ENCODE data around the gene PLD1. TPM values are rescaled to one million over a fixed set of nuclear protein-coding genes. Genes with fewer than 3 reads are reported as not detected.

Gene PLD1
- total RNA-seq, 4 donors from 2014 or later: 52.1 to 88.3 (median 77.4) TPM

DNA sequence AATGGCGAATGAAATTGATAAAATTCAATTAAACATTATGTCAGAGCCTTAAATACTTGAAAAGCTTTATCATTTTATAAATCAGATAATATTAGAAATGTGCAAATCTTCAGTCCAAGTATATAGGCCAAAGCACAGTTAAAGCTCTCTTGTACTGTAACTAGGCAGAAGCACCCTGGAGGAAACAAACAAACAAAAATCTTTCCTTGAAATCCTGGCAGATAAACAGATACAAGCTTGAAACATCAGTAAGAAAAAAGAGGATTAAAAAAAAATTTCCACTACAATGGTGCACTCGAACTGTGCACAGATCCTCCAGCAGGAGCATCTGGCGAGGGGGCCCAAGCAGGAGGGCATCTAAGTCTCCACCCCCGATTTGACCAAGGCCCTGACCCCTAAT is 166.6 kb downstream of the PLD1 start:
- TF ChIP-seq EP300 (IDR thresholded peaks at IDR 0.05; ENCODE audit: low read depth) (no peak), POLR2AphosphoS5 (IDR thresholded peaks at IDR 0.05) (no peak), POLR2A (IDR thresholded peaks at IDR 0.05) (no peak)
- TF ChIP-seq, protein P1, sequence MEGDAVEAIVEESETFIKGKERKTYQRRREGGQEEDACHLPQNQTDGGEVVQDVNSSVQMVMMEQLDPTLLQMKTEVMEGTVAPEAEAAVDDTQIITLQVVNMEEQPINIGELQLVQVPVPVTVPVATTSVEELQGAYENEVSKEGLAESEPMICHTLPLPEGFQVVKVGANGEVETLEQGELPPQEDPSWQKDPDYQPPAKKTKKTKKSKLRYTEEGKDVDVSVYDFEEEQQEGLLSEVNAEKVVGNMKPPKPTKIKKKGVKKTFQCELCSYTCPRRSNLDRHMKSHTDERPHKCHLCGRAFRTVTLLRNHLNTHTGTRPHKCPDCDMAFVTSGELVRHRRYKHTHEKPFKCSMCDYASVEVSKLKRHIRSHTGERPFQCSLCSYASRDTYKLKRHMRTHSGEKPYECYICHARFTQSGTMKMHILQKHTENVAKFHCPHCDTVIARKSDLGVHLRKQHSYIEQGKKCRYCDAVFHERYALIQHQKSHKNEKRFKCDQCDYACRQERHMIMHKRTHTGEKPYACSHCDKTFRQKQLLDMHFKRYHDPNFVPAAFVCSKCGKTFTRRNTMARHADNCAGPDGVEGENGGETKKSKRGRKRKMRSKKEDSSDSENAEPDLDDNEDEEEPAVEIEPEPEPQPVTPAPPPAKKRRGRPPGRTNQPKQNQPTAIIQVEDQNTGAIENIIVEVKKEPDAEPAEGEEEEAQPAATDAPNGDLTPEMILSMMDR (IDR thresholded peaks at IDR 0.05): no peak
- intact Hi-C loops (cut with DNase I; ENCODE audit: low total_unique reads): loop anchor here (10.0 kb wide), 1 partner anchor 131 kb away; no protein-coding TSS in a partner anchor
- no peaks in the 10 kb centered on the region for H3K4me1 ChIP-seq
- no peak for DNase-seq
- in situ Hi-C loops (cut with MboI; ENCODE audit: low pct_ligation_motif_present in 1 of 4, low pct_unique_long_range_greater_than_20kb in 1 of 4, low sequenced_read_pairs in 3 of 4): loop anchor here in 2 of 4 donors (10.0 to 25.0 kb wide), 2 partner anchors 131 to 194 kb away; partner anchors contain the start of gene TMEM212 (in 1 of the 2)
- H3K36me3 ChIP-seq: peaks cover 0 to 4% (median 0%) of the 10 kb centered on the region in 4 donors
- H3K27ac ChIP-seq: no peak overlapping the region
- no peaks in the 10 kb centered on the region for H3K27me3 ChIP-seq
- 85% methylated on average over 4 of the region's 4 CpGs for WGBS, 2 donors (ENCODE audit: low coverage in 1 of 2)
- no peak overlapping the region for H3K4me3 ChIP-seq
- no peaks in the 10 kb centered on the region for H3K9me3 ChIP-seq

DNA sequence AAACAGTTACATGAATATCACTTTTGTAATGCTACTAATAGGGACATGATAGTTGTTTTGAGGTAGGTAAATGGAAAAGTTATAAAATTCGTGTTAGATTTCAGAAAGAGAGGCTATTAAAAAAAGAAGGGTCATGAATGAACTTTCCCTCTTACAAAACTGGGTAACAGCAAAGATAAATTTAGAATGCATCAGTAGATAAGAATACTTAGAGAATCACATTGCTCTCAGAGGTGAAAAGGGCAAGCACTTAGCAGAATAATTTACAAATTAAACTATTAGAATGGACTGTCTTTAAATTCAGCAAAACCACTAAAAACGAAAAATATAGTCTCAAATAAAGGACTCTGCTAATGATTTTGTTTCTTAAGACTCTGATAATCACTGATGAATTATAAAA is 167.2 kb downstream of the PLD1 start:
- Histone ChIP-seq H3K27me3 (no peaks in the 10 kb centered on the region), H3K4me3 (no peak overlapping the region), H3K36me3 (peaks cover 0 to 11% (median 0%) of the 10 kb centered on the region in 4 donors), H3K4me1 (no peaks in the 10 kb centered on the region), H3K9me3 (no peaks in the 10 kb centered on the region), H3K27ac (no peak overlapping the region)
- intact Hi-C loops (cut with DNase I; ENCODE audit: low total_unique reads): loop anchor here (10.0 kb wide), 1 partner anchor 132 kb away; no protein-coding TSS in a partner anchor
- DNase-seq: no peak
- 58 to 64% methylated on average over 2 of the region's 2 CpGs for WGBS, 2 donors (ENCODE audit: low coverage in 1 of 2)
- in situ Hi-C loops (cut with MboI; ENCODE audit: low pct_ligation_motif_present in 1 of 4, low pct_unique_long_range_greater_than_20kb in 1 of 4, low sequenced_read_pairs in 3 of 4): loop anchor here in 2 of 4 donors (10.0 to 25.0 kb wide), 2 partner anchors 132 to 194 kb away; partner anchors contain the start of gene TMEM212 (in 1 of the 2)
- TF ChIP-seq, protein P1 (IDR thresholded peaks at IDR 0.05): no peak
- TF ChIP-seq POLR2A (IDR thresholded peaks at IDR 0.05) (no peak), EP300 (IDR thresholded peaks at IDR 0.05; ENCODE audit: low read depth) (no peak), POLR2AphosphoS5 (IDR thresholded peaks at IDR 0.05) (no peak)

DNA sequence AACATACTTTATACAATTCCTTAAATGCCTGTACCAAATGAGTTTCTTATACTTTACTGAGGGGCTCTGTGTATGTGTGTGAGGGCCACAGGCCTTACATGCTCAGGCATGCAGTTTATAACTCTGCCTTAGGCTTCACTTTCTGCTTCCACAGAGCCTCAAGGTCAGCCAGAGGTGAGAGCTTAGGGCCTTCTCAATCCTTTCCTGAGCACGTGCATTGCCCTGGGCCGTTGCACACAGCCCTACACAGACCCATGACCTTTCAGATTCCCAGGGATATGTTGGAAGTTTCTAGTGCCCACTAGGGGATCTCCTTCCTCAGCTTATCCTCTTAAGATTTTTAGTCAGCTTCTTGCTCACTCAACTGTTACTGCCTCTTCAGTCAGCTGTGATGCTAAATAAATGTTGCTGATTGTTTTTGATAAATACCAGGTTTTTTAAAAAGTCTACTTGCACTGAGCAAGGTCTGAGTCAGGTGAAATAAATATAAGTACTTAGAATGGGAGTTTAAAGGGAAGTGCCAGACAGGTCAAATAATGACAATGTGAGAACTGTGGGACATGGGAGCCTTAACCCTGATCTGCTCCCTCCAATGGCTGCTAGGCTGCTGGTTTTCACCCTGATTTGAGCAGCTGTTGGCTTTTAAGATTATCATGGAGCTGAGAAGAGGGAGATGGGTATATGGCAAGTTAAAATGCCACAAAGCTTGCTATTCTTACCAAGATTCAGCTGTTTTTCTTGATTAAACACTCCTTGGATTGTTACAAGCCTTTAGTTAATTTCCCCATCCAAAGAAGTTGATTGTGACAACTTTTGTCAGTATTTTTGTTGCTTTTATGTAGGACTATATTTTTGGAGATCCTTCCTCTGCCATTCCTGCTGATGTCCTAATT is 169.5 kb downstream of the PLD1 start:
- DNase-seq: no peak
- H3K4me3 ChIP-seq: no peak overlapping the region
- no peak overlapping the region for H3K27ac ChIP-seq
- no peaks in the 10 kb centered on the region for H3K27me3 ChIP-seq
- H3K36me3 ChIP-seq: peaks cover 0 to 11% (median 0%) of the 10 kb centered on the region in 4 donors
- intact Hi-C loops (cut with DNase I; ENCODE audit: low total_unique reads): loop anchor here (10.0 kb wide), 1 partner anchor 134 kb away; no protein-coding TSS in a partner anchor
- no peak for TF ChIP-seq POLR2AphosphoS5 (IDR thresholded peaks at IDR 0.05)
- TF ChIP-seq, protein P1 (IDR thresholded peaks at IDR 0.05): no peak
- TF ChIP-seq EP300 (IDR thresholded peaks at IDR 0.05; ENCODE audit: low read depth): no peak
- TF ChIP-seq POLR2A (IDR thresholded peaks at IDR 0.05): no peak
- in situ Hi-C loops (cut with MboI; ENCODE audit: low pct_ligation_motif_present in 1 of 4, low pct_unique_long_range_greater_than_20kb in 1 of 4, low sequenced_read_pairs in 3 of 4): loop anchor here in 2 of 4 donors (10.0 to 25.0 kb wide), 2 partner anchors 134 to 197 kb away; partner anchors contain the start of gene TMEM212 (in 1 of the 2)
- WGBS, 2 donors (ENCODE audit: low coverage in 1 of 2): 33% methylated on average over 2 of the region's 2 CpGs; no CpG with 5 or more reads in 1 of the 2 donors
- no peaks in the 10 kb centered on the region for H3K9me3 ChIP-seq
- H3K4me1 ChIP-seq: no peaks in the 10 kb centered on the region

DNA sequence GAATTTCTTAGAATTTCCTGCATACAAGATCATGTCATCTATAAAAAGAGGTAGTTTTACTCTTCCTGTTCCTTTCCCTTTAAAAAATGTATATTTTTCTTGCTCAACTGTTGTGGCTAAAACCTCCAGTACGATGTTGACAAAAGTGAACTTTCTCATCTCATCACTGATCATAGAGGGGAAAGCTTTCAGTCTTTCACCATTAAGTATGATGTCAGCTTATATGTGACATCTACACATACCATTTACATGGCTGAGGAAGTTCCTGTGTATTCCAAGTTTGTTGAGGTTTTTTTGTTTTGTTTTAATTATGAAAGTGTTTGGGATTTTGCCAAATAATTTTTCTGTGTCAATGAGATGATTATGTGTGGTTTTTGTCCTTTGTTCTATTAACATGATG is 173.6 kb downstream of the PLD1 start:
- WGBS, 2 donors (ENCODE audit: low coverage in 1 of 2): 76 to 100% methylated on average over 1 of the region's 1 CpG
- intact Hi-C loops (cut with DNase I; ENCODE audit: low total_unique reads): no loop called here
- no peaks in the 10 kb centered on the region for H3K27me3 ChIP-seq
- no peak for DNase-seq
- H3K4me3 ChIP-seq: no peak overlapping the region
- in situ Hi-C loops (cut with MboI; ENCODE audit: low pct_ligation_motif_present in 1 of 4, low pct_unique_long_range_greater_than_20kb in 1 of 4, low sequenced_read_pairs in 3 of 4): loop anchor here in 1 of 4 donors (25.0 kb wide), 1 partner anchor 201 kb away; the partner anchor contains the start of gene TMEM212
- peaks cover 0 to 10% (median 0%) of the 10 kb centered on the region in 4 donors for H3K36me3 ChIP-seq
- TF ChIP-seq, protein P1 (IDR thresholded peaks at IDR 0.05): no peak
- no peak for TF ChIP-seq POLR2A (IDR thresholded peaks at IDR 0.05)
- no peak for TF ChIP-seq EP300 (IDR thresholded peaks at IDR 0.05; ENCODE audit: low read depth)
- TF ChIP-seq POLR2AphosphoS5 (IDR thresholded peaks at IDR 0.05): no peak
- no peak overlapping the region for H3K27ac ChIP-seq
- H3K9me3 ChIP-seq: no peaks in the 10 kb centered on the region
- no peaks in the 10 kb centered on the region for H3K4me1 ChIP-seq

All from transverse colon (tissue), 4 donors.